Stimulated activated memory B cell treated with anti-CD40 and anti-IgM and Interleukin-4, amounts not matched to agents 10 μg/mL and 1 μg/mL and 100 μg/mL, for 72 hours (primary cell): ENCODE data around the gene GRIP2.
"Not testable (repeated sequence)": the region's sequence is repeated elsewhere in the genome, so short reads cannot be mapped to it uniquely, and the experiment has no call there.

Experiments used
- ATAC-seq: fragments of 150-1000 bp; cut with Tn5 transposase; 2 replicates; pipeline ENCODE4 v1.10.0; 2021
- H3K27ac Mint-ChIP-seq: one replicate; pipeline ENCODE4 v1.8.0; 2022; ENCODE audit warnings: mild to moderate bottlenecking, mixed read lengths
- H3K27me3 Mint-ChIP-seq: one replicate; pipeline ENCODE4 v1.8.0; 2022; ENCODE audit warnings: mixed read lengths
- H3K36me3 Mint-ChIP-seq: one replicate; pipeline ENCODE4 v1.8.0; 2022; ENCODE audit warnings: mixed read lengths
- H3K4me1 Mint-ChIP-seq: one replicate; pipeline ENCODE4 v1.8.0; 2022; ENCODE audit warnings: mixed read lengths
- H3K4me3 Mint-ChIP-seq: one replicate; pipeline ENCODE4 v1.8.0; 2022; ENCODE audit warnings: mild to moderate bottlenecking, moderate library complexity, mixed read lengths
- H3K9me3 Mint-ChIP-seq: one replicate; pipeline ENCODE4 v1.8.0; 2022; ENCODE audit warnings: mixed read lengths

GRIP2 gene

GRCh38 chr3:14522129-14522691 is 17.9 kb downstream of the GRIP2 start:
- peaks cover 45% of the 10 kb centered on the region for H3K27me3 Mint-ChIP-seq
- H3K4me3 Mint-ChIP-seq = no peak overlapping the region
- H3K9me3 Mint-ChIP-seq = no peaks in the 10 kb centered on the region
- H3K4me1 Mint-ChIP-seq = no peaks in the 10 kb centered on the region
- no peaks in the 10 kb centered on the region for H3K36me3 Mint-ChIP-seq
- no peak for ATAC-seq
- no peak overlapping the region for H3K27ac Mint-ChIP-seq

GRCh38 chr3:14521611-14522010 is 18.5 kb downstream of the GRIP2 start:
- H3K27ac Mint-ChIP-seq = no peak overlapping the region
- no peak overlapping the region for H3K4me3 Mint-ChIP-seq
- H3K9me3 Mint-ChIP-seq = no peaks in the 10 kb centered on the region
- no peak for ATAC-seq
- no peaks in the 10 kb centered on the region for H3K36me3 Mint-ChIP-seq
- H3K27me3 Mint-ChIP-seq = peaks cover 51% of the 10 kb centered on the region
- no peaks in the 10 kb centered on the region for H3K4me1 Mint-ChIP-seq

- Mint-ChIP-seq H3K4me1 (no peaks in the 10 kb centered on the region), H3K27me3 (peaks cover 52% of the 10 kb centered on the region), H3K36me3 (no peaks in the 10 kb centered on the region), H3K9me3 (no peaks in the 10 kb centered on the region), H3K4me3 (no peak overlapping the region), H3K27ac (no peak overlapping the region)
- no peak for ATAC-seq
Measured at GRCh38 chr3:14520967-14521366, 19.2 kb downstream of the GRIP2 start.

- no peak for ATAC-seq
- Mint-ChIP-seq H3K4me3 (no peak overlapping the region), H3K27me3 (peaks cover 52% of the 10 kb centered on the region), H3K36me3 (no peaks in the 10 kb centered on the region), H3K4me1 (no peaks in the 10 kb centered on the region), H3K9me3 (no peaks in the 10 kb centered on the region), H3K27ac (no peak overlapping the region)
Measured at GRCh38 chr3:14520149-14520548, 20.0 kb downstream of the GRIP2 start.

GRCh38 chr3:14519406-14519805 is 20.7 kb downstream of the GRIP2 start:
- Mint-ChIP-seq H3K4me3 (no peak overlapping the region), H3K27ac (no peak overlapping the region), H3K27me3 (peaks cover 52% of the 10 kb centered on the region), H3K9me3 (no peaks in the 10 kb centered on the region), H3K36me3 (no peaks in the 10 kb centered on the region), H3K4me1 (no peaks in the 10 kb centered on the region)
- no peak for ATAC-seq

- Mint-ChIP-seq H3K4me1 (no peaks in the 10 kb centered on the region), H3K27me3 (peaks cover 52% of the 10 kb centered on the region), H3K9me3 (no peaks in the 10 kb centered on the region), H3K4me3 (no peak overlapping the region), H3K36me3 (no peaks in the 10 kb centered on the region), H3K27ac (no peak overlapping the region)
- ATAC-seq = no peak
Measured at GRCh38 chr3:14518893-14519292, 21.2 kb downstream of the GRIP2 start.

GRCh38 chr3:14518432-14518802 is 21.7 kb downstream of the GRIP2 start:
- H3K4me1 Mint-ChIP-seq = no peaks in the 10 kb centered on the region
- ATAC-seq = no peak
- H3K27ac Mint-ChIP-seq = no peak overlapping the region
- no peaks in the 10 kb centered on the region for H3K9me3 Mint-ChIP-seq
- H3K36me3 Mint-ChIP-seq = no peaks in the 10 kb centered on the region
- no peak overlapping the region for H3K4me3 Mint-ChIP-seq
- peaks cover 49% of the 10 kb centered on the region for H3K27me3 Mint-ChIP-seq

GRCh38 chr3:14517601-14518431 is 22.3 kb downstream of the GRIP2 start:
- H3K36me3 Mint-ChIP-seq = no peaks in the 10 kb centered on the region
- H3K27ac Mint-ChIP-seq = no peak overlapping the region
- peaks cover 43% of the 10 kb centered on the region for H3K27me3 Mint-ChIP-seq
- no peak for ATAC-seq
- H3K4me1 Mint-ChIP-seq = no peaks in the 10 kb centered on the region
- H3K9me3 Mint-ChIP-seq = no peaks in the 10 kb centered on the region
- no peak overlapping the region for H3K4me3 Mint-ChIP-seq

GRCh38 chr3:14516738-14517345 is 23.3 kb downstream of the GRIP2 start:
- no peak overlapping the region for H3K4me3 Mint-ChIP-seq
- H3K27me3 Mint-ChIP-seq = peaks cover 38% of the 10 kb centered on the region
- ATAC-seq = no peak
- no peaks in the 10 kb centered on the region for H3K4me1 Mint-ChIP-seq
- H3K9me3 Mint-ChIP-seq = no peaks in the 10 kb centered on the region
- no peak overlapping the region for H3K27ac Mint-ChIP-seq
- no peaks in the 10 kb centered on the region for H3K36me3 Mint-ChIP-seq

- H3K27ac Mint-ChIP-seq, H3K4me1 Mint-ChIP-seq, H3K4me3 Mint-ChIP-seq, H3K9me3 Mint-ChIP-seq, H3K36me3 Mint-ChIP-seq, ATAC-seq: not testable (repeated sequence)
- peaks cover 33% of the 10 kb centered on the region for H3K27me3 Mint-ChIP-seq
Measured at GRCh38 chr3:14515526-14515925, 24.6 kb downstream of the GRIP2 start.

- Mint-ChIP-seq H3K4me3 (no peak overlapping the region), H3K27ac (no peak overlapping the region), H3K4me1 (peaks cover under 1% of the 10 kb centered on the region), H3K36me3 (no peaks in the 10 kb centered on the region), H3K27me3 (peaks cover 45% of the 10 kb centered on the region), H3K9me3 (no peaks in the 10 kb centered on the region)
- no peak for ATAC-seq
Measured at GRCh38 chr3:14514323-14514720, 25.8 kb downstream of the GRIP2 start.

- no peak for ATAC-seq
- H3K27ac Mint-ChIP-seq = no peak overlapping the region
- H3K4me1 Mint-ChIP-seq = peaks cover 7% of the 10 kb centered on the region
- no peak overlapping the region for H3K4me3 Mint-ChIP-seq
- no peaks in the 10 kb centered on the region for H3K9me3 Mint-ChIP-seq
- H3K36me3 Mint-ChIP-seq = no peaks in the 10 kb centered on the region
- H3K27me3 Mint-ChIP-seq = peaks cover 49% of the 10 kb centered on the region
Measured at GRCh38 chr3:14513566-14514322, 26.4 kb downstream of the GRIP2 start.

GRCh38 chr3:14512942-14513327 is 27.2 kb downstream of the GRIP2 start:
- ATAC-seq = no peak
- H3K9me3 Mint-ChIP-seq = no peaks in the 10 kb centered on the region
- H3K36me3 Mint-ChIP-seq = no peaks in the 10 kb centered on the region
- no peak overlapping the region for H3K4me3 Mint-ChIP-seq
- H3K27ac Mint-ChIP-seq = no peak overlapping the region
- H3K27me3 Mint-ChIP-seq = peaks cover 49% of the 10 kb centered on the region
- H3K4me1 Mint-ChIP-seq = peaks cover 15% of the 10 kb centered on the region

GRCh38 chr3:14512281-14512941 is 27.7 kb downstream of the GRIP2 start:
- peaks cover 15% of the 10 kb centered on the region for H3K4me1 Mint-ChIP-seq
- H3K9me3 Mint-ChIP-seq = no peaks in the 10 kb centered on the region
- no peak for ATAC-seq
- H3K27ac Mint-ChIP-seq = no peak overlapping the region
- no peaks in the 10 kb centered on the region for H3K36me3 Mint-ChIP-seq
- H3K27me3 Mint-ChIP-seq = peaks cover 49% of the 10 kb centered on the region
- H3K4me3 Mint-ChIP-seq = no peak overlapping the region
